ENCODE data around the gene C1S. TPM values are rescaled to one million over a fixed set of nuclear protein-coding genes. Genes with fewer than 3 reads are reported as not detected.

The C1S gene
- total RNA-seq, 4 donors from 2014 or later = 103 to 191 (median 117) TPM

DNA sequence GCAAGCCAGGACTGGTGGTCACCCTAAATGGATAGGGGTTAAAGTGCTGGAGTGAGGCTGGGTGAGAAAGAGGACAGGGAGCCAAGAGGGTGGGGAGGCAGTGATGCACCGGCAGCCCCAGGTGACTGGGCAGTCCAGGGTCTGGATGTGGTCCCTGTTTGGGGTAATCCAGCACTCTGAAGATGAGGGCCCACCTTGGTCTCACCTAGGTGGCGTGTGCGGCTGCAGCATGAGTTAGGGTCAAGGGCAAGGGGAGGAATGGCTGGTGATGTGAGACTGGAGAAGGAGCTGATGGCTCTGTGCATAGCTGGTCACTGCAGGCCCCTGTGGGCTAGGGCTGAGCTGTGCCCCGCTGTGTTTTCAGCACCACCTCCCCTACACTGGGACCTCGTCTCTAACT, 50.1 kb downstream of the C1S start:
- H3K4me3 ChIP-seq = no peak overlapping the region
- H3K27ac ChIP-seq = no peak overlapping the region
- TF ChIP-seq POLR2A (IDR thresholded peaks at IDR 0.05) (no peak), EP300 (IDR thresholded peaks at IDR 0.05; ENCODE audit: low read depth) (no peak), POLR2AphosphoS5 (IDR thresholded peaks at IDR 0.05) (no peak)
- TF ChIP-seq, protein P1, sequence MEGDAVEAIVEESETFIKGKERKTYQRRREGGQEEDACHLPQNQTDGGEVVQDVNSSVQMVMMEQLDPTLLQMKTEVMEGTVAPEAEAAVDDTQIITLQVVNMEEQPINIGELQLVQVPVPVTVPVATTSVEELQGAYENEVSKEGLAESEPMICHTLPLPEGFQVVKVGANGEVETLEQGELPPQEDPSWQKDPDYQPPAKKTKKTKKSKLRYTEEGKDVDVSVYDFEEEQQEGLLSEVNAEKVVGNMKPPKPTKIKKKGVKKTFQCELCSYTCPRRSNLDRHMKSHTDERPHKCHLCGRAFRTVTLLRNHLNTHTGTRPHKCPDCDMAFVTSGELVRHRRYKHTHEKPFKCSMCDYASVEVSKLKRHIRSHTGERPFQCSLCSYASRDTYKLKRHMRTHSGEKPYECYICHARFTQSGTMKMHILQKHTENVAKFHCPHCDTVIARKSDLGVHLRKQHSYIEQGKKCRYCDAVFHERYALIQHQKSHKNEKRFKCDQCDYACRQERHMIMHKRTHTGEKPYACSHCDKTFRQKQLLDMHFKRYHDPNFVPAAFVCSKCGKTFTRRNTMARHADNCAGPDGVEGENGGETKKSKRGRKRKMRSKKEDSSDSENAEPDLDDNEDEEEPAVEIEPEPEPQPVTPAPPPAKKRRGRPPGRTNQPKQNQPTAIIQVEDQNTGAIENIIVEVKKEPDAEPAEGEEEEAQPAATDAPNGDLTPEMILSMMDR (IDR thresholded peaks at IDR 0.05) = no peak
- no peak for DNase-seq
- WGBS, 2 donors (ENCODE audit: low coverage in 1 of 2) = 97% methylated on average over 5 of the region's 5 CpGs; no CpG with 5 or more reads in 1 of the 2 donors
- no peaks in the 10 kb centered on the region for H3K27me3 ChIP-seq
- peaks cover 12 to 29% (median 17%) of the 10 kb centered on the region in 4 donors for H3K4me1 ChIP-seq
- H3K36me3 ChIP-seq = no peaks in the 10 kb centered on the region
- intact Hi-C loops (cut with DNase I; ENCODE audit: low total_unique reads) (no loop called here), in situ Hi-C loops (cut with MboI; ENCODE audit: low pct_ligation_motif_present in 1 of 4, low pct_unique_long_range_greater_than_20kb in 1 of 4, low sequenced_read_pairs in 3 of 4) (loop anchor here in 3 of 4 donors (25.0 kb wide), 2 partner anchors 173 to 198 kb away; partner anchors contain the start of genes ATN1 (in 2 of the 3), C12orf57 (in 2 of the 3), RNU7-1 (in 2 of the 3) and ENO2 (in 1 of the 3))
- H3K9me3 ChIP-seq = peaks cover 0 to 7% of the 10 kb centered on the region in 2 donors

DNA sequence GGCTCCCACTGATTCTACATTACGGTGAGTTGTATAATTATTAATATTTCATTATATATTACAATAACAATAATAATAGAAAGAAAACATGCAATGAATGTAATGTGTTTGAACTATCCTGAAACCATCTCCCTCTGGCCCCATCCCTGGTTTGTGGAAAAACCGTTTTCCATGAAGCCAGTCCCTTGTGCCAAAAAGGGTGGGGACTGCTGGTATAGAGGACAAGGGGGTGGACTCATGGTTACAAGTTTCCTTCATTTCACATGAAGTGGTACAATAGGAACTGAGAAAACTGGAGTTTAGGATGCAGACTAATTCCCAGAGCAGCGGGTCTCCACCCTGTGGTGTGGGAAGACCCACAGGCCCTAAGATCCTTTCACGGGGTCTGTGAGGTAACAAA, 51.5 kb downstream of the C1S start:
- TF ChIP-seq, protein P1 (IDR thresholded peaks at IDR 0.05) = no peak
- no peak for TF ChIP-seq EP300 (IDR thresholded peaks at IDR 0.05; ENCODE audit: low read depth)
- TF ChIP-seq POLR2A (IDR thresholded peaks at IDR 0.05) = no peak
- Histone ChIP-seq H3K36me3 (no peaks in the 10 kb centered on the region), H3K27ac (no peak overlapping the region), H3K9me3 (no peaks in the 10 kb centered on the region), H3K4me1 (peaks cover 10 to 25% (median 15%) of the 10 kb centered on the region in 4 donors), H3K27me3 (no peaks in the 10 kb centered on the region), H3K4me3 (no peak overlapping the region)
- 70 to 88% methylated on average over 4 of the region's 4 CpGs for WGBS, 2 donors (ENCODE audit: low coverage in 1 of 2)
- no peak for DNase-seq
- in situ Hi-C loops (cut with MboI; ENCODE audit: low pct_ligation_motif_present in 1 of 4, low pct_unique_long_range_greater_than_20kb in 1 of 4, low sequenced_read_pairs in 3 of 4) (loop anchor here in 3 of 4 donors (25.0 kb wide), 2 partner anchors 175 to 200 kb away; partner anchors contain the start of genes ATN1 (in 2 of the 3), C12orf57 (in 2 of the 3), RNU7-1 (in 2 of the 3) and ENO2 (in 1 of the 3)), intact Hi-C loops (cut with DNase I; ENCODE audit: low total_unique reads) (no loop called here)

DNA sequence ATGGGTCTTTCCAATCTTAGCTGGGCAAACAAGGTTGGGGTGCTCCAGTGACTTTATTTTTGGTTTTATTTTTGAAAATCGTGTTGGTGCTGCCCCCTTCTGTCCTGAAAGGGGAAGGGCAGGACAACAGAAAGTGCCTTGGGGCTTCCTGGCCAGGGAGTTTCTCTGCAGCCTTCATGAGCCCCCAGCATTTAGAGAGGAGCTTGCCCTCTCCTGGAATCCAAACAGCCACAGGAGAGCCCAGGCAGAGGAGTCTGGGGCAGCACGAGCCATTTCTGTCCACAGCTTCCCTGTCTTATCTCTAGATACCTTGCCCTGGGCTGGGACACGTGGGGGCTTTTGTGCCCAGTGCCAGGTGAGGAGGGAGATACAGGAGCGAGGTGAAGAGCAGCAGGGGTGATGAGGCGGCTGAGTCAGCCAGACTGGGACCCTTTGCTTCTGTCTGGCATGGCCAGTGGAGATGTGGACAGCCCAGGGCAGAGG, 52.9 kb downstream of the C1S start:
- H3K27ac ChIP-seq = no peak overlapping the region
- no peaks in the 10 kb centered on the region for H3K27me3 ChIP-seq
- DNase-seq = peak; percentile 28
- intact Hi-C loops (cut with DNase I; ENCODE audit: low total_unique reads) = no loop called here
- H3K4me3 ChIP-seq = no peak overlapping the region
- H3K4me1 ChIP-seq = peaks cover 4 to 14% (median 5%) of the 10 kb centered on the region in 4 donors
- no peaks in the 10 kb centered on the region for H3K9me3 ChIP-seq
- 48% methylated on average over 5 of the region's 5 CpGs; no CpG with 5 or more reads in 1 of the 2 donors for WGBS, 2 donors (ENCODE audit: low coverage in 1 of 2)
- H3K36me3 ChIP-seq = no peaks in the 10 kb centered on the region
- in situ Hi-C loops (cut with MboI; ENCODE audit: low pct_ligation_motif_present in 1 of 4, low pct_unique_long_range_greater_than_20kb in 1 of 4, low sequenced_read_pairs in 3 of 4) = loop anchor here in 3 of 4 donors (25.0 kb wide), 2 partner anchors 176 to 201 kb away; partner anchors contain the start of genes ATN1 (in 2 of the 3), C12orf57 (in 2 of the 3), RNU7-1 (in 2 of the 3) and ENO2 (in 1 of the 3)
- TF ChIP-seq, protein P1 (IDR thresholded peaks at IDR 0.05) = peak; percentile 80 to 92 (median 87)
- TF ChIP-seq POLR2AphosphoS5 (IDR thresholded peaks at IDR 0.05) (no peak), EP300 (IDR thresholded peaks at IDR 0.05; ENCODE audit: low read depth) (no peak), POLR2A (IDR thresholded peaks at IDR 0.05) (no peak)

DNA sequence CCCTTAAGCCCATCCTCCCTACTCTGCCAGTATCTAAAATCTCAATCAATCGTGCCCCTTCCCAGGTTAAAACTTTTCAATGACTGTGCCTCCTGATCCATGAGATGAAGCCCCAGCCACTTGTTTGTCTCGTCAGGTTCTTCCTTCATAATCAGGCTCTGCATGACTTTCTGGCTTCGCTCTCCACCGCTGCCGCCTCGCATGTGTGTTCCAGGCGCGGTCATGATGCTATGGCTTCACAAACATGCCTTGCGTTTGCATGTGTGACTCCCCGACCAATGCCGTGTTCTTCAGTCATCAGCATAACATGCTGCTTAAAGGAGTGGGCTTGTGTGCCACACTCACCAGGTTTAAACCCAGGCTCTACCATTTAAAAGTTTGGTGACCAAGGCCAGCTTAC, 53.5 kb downstream of the C1S start:
- H3K36me3 ChIP-seq = no peaks in the 10 kb centered on the region
- no peaks in the 10 kb centered on the region for H3K9me3 ChIP-seq
- in situ Hi-C loops (cut with MboI; ENCODE audit: low pct_ligation_motif_present in 1 of 4, low pct_unique_long_range_greater_than_20kb in 1 of 4, low sequenced_read_pairs in 3 of 4) = loop anchor here in 3 of 4 donors (25.0 kb wide), 2 partner anchors 177 to 202 kb away; partner anchors contain the start of genes ATN1 (in 2 of the 3), C12orf57 (in 2 of the 3), RNU7-1 (in 2 of the 3) and ENO2 (in 1 of the 3)
- no peak overlapping the region for H3K27ac ChIP-seq
- DNase-seq = no peak
- peaks cover 4 to 14% (median 5%) of the 10 kb centered on the region in 4 donors for H3K4me1 ChIP-seq
- no peaks in the 10 kb centered on the region for H3K27me3 ChIP-seq
- WGBS, 2 donors (ENCODE audit: low coverage in 1 of 2) = 92% methylated on average over 11 of the region's 11 CpGs; no CpG with 5 or more reads in 1 of the 2 donors
- intact Hi-C loops (cut with DNase I; ENCODE audit: low total_unique reads) = no loop called here
- TF ChIP-seq, protein P1 (IDR thresholded peaks at IDR 0.05) = no peak
- no peak overlapping the region for H3K4me3 ChIP-seq
